ENCODE results near the gene TTC7B. TPM values are rescaled to one million over a fixed set of nuclear protein-coding genes. Genes with fewer than 3 reads are reported as not detected.

TTC7B gene
- total and polyA plus RNA-seq, 2 donors (not counting 3 experiments of a cell fraction or from before 2014, with no cell fraction given): 46.8 to 76.5 TPM

DNA sequence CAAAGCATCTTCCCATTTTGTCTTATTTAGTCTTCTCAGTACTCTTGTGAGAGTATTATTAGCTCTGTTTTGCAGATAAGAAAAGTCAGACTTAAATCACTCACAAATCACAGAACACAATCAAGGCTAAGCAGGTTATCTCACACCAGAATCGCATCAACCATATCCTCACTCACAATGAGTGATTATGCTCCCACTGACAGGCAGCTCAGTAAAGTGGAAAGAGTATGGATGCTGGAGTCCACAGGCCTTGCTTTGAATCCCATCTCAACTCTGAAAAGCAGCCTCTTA is 43.1 kb downstream of the TTC7B start:
- dilution Hi-C loops (cut with MboI; ENCODE audit: extremely low pct_ligation_motif_present, low sequenced_read_pairs): no loop called here
- no peak for FAIRE-seq
- no peaks in the 10 kb centered on the region for H3K79me2 ChIP-seq (ENCODE audit: control insufficient read depth, insufficient read depth, low read length)
- no peaks in the 10 kb centered on the region for H3K9me1 ChIP-seq (replicated peaks; ENCODE audit: control insufficient read depth, extremely low read depth, insufficient read depth, low read length)
- no peak overlapping the region for H3K4me2 ChIP-seq (ENCODE audit: insufficient read depth, low read length)
- no peaks in the 10 kb centered on the region for H4K20me1 ChIP-seq (replicated peaks; ENCODE audit: control insufficient read depth, extremely low read depth, insufficient read depth, low read length)
- H2AFZ ChIP-seq (ENCODE audit: low read depth, low read length): no peak overlapping the region
- no peak overlapping the region for H3K9ac ChIP-seq (replicated peaks; ENCODE audit: extremely low read depth, insufficient read depth, low read length)
- peaks cover under 1 to 15% of the 10 kb centered on the region in 2 experiments for H3K36me3 ChIP-seq (ENCODE audit: control insufficient read depth in 2 of 2, extremely low read depth in 1 of 2, insufficient read depth in 2 of 2, low read length in 2 of 2)
- H3K27me3 ChIP-seq (ENCODE audit: control insufficient read depth in 2 of 2, insufficient read depth in 2 of 2, low read length in 2 of 2): no peaks in the 10 kb centered on the region
- CTCF ChIA-PET: interaction anchor here (0.6 to 4.2 kb wide), 5 partner anchors 12 to 400 kb away, joined by 3 to 22 read pairs (median 3); no protein-coding TSS in a partner anchor
- H3K4me1 ChIP-seq (ENCODE audit: control insufficient read depth, extremely low read depth, insufficient read depth, low read length): no peaks in the 10 kb centered on the region
- no peak overlapping the region for H3K4me3 ChIP-seq (replicated peaks in 1 of 3; ENCODE audit: insufficient read depth in 1 of 3, low read depth in 1 of 3, low read length in 3 of 3)
- H3K9me3 ChIP-seq (replicated peaks; ENCODE audit: control insufficient read depth, insufficient read depth, low read length): peaks cover 1% of the 10 kb centered on the region
- H3K27ac ChIP-seq (ENCODE audit: insufficient read depth, low read depth, low read length): no peak overlapping the region
- TF ChIP-seq, protein P1, sequence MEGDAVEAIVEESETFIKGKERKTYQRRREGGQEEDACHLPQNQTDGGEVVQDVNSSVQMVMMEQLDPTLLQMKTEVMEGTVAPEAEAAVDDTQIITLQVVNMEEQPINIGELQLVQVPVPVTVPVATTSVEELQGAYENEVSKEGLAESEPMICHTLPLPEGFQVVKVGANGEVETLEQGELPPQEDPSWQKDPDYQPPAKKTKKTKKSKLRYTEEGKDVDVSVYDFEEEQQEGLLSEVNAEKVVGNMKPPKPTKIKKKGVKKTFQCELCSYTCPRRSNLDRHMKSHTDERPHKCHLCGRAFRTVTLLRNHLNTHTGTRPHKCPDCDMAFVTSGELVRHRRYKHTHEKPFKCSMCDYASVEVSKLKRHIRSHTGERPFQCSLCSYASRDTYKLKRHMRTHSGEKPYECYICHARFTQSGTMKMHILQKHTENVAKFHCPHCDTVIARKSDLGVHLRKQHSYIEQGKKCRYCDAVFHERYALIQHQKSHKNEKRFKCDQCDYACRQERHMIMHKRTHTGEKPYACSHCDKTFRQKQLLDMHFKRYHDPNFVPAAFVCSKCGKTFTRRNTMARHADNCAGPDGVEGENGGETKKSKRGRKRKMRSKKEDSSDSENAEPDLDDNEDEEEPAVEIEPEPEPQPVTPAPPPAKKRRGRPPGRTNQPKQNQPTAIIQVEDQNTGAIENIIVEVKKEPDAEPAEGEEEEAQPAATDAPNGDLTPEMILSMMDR (IDR thresholded peaks at IDR 0.05; ENCODE audit: extremely low read depth in 1 of 2, insufficient read depth in 1 of 2, low read depth in 1 of 2, low read length in 2 of 2): no peak
- no peak for TF ChIP-seq MYC (IDR thresholded peaks at IDR 0.05; ENCODE audit: low read depth, low read length)
- no peak for TF ChIP-seq POLR2A (IDR thresholded peaks at IDR 0.05; ENCODE audit: low read depth, low read length)
- TF ChIP-seq POLR2AphosphoS5 (IDR thresholded peaks at IDR 0.05; ENCODE audit: insufficient read depth, low read depth, low read length): no peak
- TF ChIP-seq, protein P2, sequence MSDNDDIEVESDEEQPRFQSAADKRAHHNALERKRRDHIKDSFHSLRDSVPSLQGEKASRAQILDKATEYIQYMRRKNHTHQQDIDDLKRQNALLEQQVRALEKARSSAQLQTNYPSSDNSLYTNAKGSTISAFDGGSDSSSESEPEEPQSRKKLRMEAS (IDR thresholded peaks at IDR 0.05; ENCODE audit: insufficient read depth, insufficient read length): no peak
- no peak for TF ChIP-seq FOS (IDR thresholded peaks at IDR 0.05; ENCODE audit: borderline replicate concordance, insufficient read depth, low read length)
- no peak for TF ChIP-seq JUN (IDR thresholded peaks at IDR 0.05; ENCODE audit: borderline replicate concordance, insufficient read depth, insufficient read length, low read depth)
- no peak for TF ChIP-seq GATA2 (IDR thresholded peaks at IDR 0.05; ENCODE audit: insufficient read depth, insufficient read length, low read depth, low read length)
- no peak for TF ChIP-seq EZH2 (IDR thresholded peaks at IDR 0.05; ENCODE audit: borderline replicate concordance, low read depth, low read length, severe bottlenecking)
- POLR2A ChIA-PET: interaction anchor here (0.6 kb wide), 1 partner anchor 457 kb away, joined by 7 read pairs; no protein-coding TSS in a partner anchor
- no peak for DNase-seq (ENCODE audit: low read depth, low spot score)
- intact Hi-C loops (cut with micrococcal nuclease): no loop called here
- BruUV-seq (replicated peaks): no TSS peak

All from endothelial cell of umbilical vein (primary cell).